NK-92 (cell line): ENCODE data around the gene ARHGEF1.
A peak's percentile ranks its signal among the peaks of the same experiment; 100 is the strongest.
"Not testable (repeated sequence)": the region's sequence is repeated elsewhere in the genome, so short reads cannot be mapped to it uniquely, and the experiment has no call there.

Source experiments
- DNase-seq: peaks from one replicate; lab custom pipeline; 2025; ENCODE audit not compliant: unreplicated experiment; lab: John Stamatoyannopoulos, UW

The ARHGEF1 gene

DNA sequence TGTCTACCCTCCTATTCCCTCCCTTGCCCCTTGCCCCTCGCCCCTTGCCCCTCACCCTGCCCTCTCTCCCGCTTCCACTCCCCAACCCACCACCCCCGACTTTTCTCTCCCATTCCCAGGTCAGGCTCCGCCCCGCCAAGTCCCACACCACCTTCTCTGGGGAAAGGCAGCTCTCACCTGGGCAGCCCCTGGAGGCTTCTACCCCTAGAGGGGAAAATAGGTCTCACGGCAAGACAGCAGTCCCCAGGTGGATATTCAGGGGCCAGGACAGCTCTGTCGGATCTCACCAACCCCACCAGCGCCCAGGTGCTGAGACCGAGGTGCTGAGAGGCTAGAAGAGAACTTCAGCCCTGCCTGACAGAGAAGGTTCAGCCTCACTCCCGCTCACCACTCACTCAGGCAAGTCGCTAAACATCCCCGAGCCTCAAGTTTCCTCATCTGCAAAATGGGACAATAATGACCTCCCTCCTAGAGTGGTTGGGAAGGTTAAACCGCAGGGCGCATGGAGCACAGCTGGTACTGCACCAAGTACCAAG lies 46.6 kb downstream of the ARHGEF1 start:
- no peak for DNase-seq

DNA sequence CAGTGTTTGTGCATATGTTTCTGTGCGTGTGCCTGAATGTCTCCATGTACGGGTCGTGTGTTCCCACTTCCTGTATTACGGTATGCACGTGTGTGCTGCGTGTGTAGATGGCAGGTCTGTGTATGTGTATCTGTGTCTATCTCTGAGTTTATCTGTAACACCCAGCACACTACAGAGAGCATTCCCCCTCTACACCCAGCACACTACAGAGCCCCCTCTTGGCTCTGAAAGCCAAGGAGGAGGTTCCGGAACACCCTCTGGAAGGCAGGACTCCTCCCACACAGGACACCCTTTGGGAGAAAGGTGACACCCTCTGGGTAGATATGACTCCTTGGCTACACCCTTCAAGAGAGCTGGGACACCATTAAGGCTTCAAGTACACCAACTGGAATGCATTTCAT lies 47.3 kb downstream of the ARHGEF1 start:
- DNase-seq: no peak

DNA sequence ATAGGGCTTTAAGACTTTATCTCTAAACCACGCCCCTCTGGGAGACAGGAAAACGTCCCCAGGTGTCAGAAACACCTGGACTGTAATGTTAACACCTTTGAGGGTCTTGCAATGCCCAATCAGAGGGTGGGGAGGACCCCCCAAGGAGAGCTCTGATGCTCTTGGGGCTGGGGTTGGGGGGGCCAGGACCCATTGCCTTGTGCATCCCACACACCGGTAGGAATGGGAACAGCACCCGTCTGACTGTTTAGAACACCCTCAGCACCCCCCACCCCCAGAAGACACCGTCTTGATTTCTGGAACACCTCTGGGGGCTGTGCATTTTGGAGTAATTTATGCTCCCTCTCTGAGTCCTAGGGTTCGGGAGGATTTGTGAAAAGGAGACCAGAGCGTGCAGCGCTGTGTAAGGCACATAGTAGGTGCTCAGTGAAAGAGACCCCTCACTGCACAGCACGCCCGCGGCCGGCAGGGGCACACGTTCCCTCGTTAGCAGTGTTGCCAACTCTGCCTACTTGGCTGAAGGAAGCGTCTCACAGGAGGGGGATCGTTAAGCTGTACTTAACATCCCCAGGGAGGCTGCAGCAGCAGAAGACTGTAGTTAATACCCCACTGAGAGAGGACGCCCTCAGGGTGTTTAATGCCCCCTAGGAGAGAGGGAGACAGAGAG lies 48.1 kb downstream of the ARHGEF1 start:
- DNase-seq: no peak

GRCh38 chr19:41932259-41932719 lies 49.3 kb downstream of the ARHGEF1 start:
- no peak for DNase-seq

GRCh38 chr19:41932720-41933332 lies 49.8 kb downstream of the ARHGEF1 start:
- DNase-seq: no peak

DNA sequence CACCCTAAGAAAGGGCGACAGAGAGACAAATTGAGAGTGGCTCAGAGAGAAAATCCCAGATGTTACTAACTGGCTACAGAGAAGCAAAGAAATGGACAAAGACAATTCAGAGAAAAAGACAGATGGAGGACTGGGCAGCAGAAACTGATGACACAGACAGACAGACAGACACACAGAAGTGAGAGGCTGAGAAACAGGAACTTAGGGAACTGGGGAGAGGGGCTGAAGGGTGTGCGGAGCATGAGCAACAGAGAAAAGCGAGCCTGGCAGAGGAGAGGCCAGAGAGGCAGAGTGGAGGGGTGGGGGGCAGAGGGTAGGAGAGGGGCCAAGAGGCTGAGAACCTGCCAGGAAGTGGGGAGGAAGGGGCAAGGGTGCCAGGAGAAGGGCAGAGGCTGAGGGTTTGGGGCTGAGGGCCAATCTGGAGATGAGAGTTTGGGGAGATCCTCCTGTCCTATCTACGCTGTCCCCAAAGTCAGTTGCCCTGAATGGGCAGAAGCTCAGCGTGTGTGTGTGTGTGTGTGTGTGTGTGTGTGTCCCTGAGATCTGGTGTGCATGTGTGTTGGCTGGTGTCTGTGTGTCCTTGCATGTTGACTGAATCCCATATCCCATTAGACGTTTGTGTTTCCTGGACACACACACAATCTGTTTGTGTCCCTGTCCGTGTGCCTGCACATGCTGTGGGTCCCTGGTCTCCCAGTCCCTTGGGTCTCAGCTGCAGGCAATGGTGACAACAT lies 50.9 kb downstream of the ARHGEF1 start:
- no peak for DNase-seq

DNA sequence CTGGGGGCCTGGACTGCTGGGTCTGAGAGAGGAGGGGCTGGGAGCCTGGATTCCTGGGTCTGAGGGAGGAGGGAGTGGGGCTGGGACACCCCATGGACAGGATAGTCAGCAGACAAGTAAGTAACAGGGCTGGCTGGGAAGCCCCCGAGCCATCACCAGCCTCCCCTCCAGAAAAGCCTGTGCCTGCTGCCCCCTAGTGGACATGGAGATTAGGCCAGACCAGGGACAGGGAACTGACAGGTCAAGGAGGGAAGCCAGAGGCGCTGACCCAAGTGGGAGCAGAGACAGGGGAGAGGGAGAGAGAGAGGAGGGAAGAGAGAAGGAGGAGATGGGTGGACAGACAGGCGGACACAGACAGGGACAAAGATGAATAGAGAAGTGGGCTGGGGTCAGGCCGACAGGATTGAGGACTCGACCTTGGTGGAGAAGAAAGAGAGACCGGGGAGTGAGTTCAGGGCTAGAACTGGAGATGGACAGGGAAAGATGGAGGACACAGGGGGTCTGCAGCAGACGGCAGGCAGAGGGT lies 51.9 kb downstream of the ARHGEF1 start:
- no peak for DNase-seq

- no peak for DNase-seq
These were observed 52.9 kb downstream of the ARHGEF1 start for GRCh38 chr19:41935760-41936415.

DNA sequence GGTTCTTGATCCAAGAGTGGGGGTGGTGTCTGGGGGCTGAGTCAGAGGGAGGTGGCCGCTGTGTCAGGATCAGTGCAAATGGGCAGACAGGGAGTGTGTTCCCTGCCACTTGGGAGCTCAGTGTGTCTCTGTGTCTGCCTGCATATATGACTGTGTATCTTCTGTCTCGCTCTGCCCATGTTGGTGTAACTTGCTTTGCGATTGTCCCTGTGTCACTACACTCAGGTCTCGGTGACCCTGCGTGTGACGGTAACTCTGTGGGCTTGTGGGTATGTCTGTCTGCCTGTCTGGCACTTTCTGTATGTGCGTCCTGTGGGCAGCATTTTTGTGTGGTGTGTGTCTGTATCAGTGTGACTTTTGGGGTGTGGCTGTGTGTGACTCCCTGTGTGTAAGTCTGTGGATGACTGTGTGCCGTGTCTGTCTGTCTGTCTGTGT lies 53.4 kb downstream of the ARHGEF1 start:
- no peak for DNase-seq

DNA sequence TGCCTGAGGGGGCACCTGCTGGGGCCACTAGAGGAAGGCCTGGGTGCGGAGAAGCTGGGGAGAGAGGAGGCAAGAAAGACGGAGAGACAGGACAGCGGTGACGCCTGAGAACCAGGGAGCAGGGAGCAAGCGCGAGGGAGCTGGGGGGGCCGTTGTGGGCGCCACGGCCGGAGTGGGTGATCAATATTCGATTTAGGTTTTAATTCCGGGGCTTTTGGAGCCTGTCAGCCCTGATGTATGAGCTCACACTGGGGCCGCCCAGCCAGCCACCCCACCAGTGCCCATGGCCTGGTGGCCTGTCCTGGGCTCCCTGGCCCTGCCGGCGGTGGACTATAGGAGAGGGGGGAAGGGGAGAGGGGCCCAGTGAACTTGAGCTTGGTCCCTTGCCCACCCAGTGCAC lies 54.0 kb downstream of the ARHGEF1 start:
- no peak for DNase-seq

- no peak for DNase-seq
These were observed 54.8 kb downstream of the ARHGEF1 start for GRCh38 chr19:41937525-41938468.

GRCh38 chr19:41939209-41939608 lies 56.2 kb downstream of the ARHGEF1 start:
- DNase-seq: not testable (repeated sequence)

DNA sequence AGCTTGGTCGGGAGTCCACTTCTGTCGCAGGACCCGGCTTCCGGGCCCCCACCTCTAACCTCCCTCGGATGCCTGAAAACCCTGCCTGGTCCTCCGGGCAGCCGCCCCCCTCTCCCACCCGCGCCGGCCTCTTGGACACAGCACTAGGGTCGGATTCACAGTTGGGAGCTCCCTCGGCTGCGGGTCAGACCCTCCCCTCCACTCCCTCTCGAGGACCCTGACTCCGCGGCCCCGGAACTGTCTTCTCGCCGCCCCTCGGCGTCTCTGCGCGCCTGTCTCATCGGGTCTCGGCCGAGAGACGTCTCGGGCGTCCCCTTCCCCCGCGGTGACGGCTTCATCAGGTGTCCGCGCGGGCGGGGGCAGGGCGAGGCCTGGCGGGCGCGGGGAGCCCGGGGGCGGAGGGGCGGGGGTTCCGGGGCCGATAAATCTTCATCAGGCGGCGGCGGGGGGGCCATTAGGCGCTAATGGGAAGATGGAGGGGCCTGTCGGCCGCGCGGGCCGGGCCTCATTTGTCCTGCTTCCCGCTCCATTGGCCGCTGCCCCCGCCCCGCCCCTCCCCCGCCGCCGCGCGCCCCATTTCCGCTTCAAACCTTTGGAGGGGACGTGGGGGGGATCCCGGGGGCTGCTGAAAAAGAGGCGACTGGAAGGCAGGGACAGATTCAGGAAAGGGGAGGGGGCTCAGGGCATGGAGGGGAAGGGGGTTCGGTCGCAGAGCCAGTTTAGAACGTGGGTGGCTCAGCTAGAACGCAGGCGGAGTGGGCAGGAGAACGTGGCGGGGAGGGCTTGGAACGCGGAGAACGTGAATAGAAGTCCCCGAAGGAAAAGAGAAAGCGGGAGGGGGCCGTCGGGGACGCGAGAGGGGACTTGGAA lies 57.1 kb downstream of the ARHGEF1 start:
- no peak for DNase-seq

DNA sequence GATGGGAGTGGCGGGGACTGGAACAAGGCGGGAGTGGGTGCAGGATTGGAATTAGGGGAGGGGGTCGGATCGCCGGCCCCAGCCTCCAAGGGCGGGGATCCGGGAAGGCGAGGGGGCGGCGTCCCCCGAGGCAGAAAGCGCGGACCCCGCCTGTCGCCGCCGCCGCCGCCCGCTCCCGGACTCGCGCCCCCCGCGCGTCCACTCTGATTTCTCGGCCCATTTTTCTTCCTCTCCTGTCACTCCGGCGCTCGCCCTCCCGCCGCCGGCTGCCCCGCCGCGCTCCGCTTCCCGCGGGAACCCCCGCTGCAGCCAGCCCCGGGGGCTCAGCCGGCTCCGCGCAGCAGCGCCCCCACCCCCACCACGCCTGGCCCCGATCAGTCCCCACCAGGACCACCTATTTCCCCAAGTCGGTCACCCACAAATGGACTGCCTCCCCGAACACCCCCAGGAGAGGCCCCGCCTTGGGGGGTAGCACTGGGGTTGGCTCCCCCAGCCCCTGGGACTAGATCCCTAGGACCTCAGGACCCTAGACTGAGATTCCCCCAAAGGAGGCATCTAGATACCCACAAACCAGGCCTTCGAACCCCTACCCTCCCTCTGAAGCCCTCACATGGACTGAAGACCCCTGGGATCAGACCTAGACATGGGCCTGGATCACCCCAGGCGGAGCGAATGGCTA lies 57.9 kb downstream of the ARHGEF1 start:
- no peak for DNase-seq

GRCh38 chr19:41941410-41942202 lies 58.6 kb downstream of the ARHGEF1 start:
- no peak for DNase-seq

DNA sequence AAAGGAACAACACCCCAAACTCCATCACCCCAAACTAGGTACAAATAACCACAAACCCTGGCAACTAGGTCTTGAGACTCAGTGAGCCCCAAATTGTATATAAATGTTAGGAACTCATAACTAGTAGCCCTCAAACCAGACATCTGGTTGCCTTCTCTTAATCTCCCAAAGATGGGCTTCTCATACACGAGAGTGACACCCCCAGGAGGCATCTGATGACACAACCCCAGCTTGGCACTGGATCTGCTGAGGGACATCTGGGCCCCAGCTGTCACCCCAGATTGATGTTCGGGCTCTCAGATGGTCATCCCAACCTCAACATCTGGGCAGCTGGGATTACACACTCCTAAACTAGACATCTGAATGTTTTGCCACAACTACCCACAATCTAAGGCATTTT lies 61.4 kb downstream of the ARHGEF1 start:
- no peak for DNase-seq

GRCh38 chr19:41945135-41945766 lies 62.3 kb downstream of the ARHGEF1 start:
- DNase-seq: peak; percentile 45
